ENCODE results near the gene AP2A1.

AP2A1 gene

DNA sequence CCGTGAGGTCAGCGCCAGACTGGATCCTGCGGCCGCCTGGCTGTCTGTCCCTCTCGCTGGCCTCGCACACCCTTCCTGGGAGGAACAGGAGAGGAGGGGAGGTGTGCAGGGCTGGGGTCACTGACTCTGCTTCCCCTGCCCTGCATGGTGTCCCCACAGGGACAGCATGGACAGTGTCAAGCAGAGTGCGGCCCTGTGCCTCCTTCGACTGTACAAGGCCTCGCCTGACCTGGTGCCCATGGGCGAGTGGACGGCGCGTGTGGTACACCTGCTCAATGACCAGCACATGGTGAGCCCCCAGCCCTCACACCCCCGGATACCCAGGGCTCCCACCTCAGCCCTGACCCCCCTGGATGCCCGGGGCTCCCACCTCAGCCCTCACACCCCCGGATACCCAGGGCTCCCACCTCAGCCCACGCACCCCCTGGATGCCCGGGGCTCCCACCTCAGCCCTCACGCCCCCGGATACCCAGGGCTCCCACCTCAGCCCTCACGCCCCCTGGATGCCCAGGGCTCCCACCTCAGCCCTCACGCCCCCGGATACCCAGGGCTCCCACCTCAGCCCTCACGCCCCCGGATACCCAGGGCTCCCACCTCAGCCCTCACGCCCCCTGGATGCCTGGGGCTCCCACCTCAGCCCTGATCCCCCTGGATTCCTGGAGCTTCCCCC, 25.1 kb downstream of the AP2A1 start:
- no peak overlapping the region for H3K4me3 ChIP-seq (ENCODE audit: low read depth, low read length)
- TF ChIP-seq, protein P1, sequence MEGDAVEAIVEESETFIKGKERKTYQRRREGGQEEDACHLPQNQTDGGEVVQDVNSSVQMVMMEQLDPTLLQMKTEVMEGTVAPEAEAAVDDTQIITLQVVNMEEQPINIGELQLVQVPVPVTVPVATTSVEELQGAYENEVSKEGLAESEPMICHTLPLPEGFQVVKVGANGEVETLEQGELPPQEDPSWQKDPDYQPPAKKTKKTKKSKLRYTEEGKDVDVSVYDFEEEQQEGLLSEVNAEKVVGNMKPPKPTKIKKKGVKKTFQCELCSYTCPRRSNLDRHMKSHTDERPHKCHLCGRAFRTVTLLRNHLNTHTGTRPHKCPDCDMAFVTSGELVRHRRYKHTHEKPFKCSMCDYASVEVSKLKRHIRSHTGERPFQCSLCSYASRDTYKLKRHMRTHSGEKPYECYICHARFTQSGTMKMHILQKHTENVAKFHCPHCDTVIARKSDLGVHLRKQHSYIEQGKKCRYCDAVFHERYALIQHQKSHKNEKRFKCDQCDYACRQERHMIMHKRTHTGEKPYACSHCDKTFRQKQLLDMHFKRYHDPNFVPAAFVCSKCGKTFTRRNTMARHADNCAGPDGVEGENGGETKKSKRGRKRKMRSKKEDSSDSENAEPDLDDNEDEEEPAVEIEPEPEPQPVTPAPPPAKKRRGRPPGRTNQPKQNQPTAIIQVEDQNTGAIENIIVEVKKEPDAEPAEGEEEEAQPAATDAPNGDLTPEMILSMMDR (IDR thresholded peaks at IDR 0.05; ENCODE audit: control insufficient read depth, extremely low read depth, insufficient read depth) = no peak
- no peak for DNase-seq (ENCODE audit: low read depth)

DNA sequence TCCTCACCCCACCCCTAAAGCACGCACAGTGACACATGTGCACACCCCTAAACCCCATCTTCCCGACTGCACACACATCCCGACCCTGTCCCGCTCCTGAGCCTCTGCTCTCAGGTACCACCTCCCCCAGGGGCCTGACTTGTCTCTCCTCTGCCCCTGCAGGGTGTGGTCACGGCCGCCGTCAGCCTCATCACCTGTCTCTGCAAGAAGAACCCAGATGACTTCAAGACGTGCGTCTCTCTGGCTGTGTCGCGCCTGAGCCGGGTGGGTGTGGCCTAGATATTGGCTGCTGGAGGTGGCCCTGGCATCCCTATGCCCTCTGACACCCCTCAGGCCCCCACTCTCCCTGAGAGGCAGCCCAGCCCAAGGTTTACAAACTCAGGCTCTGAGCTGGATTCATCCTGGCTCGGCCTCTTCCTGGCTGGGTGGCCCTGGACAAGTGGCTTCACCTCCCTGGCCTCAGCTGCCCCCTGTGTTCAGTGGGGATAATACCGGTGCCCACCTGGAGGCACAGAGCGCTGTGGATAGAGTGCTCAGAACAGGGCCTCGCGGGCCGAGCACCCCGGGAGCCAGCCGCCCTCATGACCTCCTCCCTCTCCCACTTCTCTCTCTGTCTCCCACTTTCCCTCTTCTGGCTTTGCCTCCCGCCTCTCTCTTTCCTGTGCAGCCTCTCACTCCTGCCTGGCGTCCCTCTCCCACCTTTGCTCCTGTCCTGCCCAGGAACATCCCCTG, 26.2 kb downstream of the AP2A1 start:
- DNase-seq (ENCODE audit: low read depth) = no peak
- TF ChIP-seq, protein P1 (IDR thresholded peaks at IDR 0.05; ENCODE audit: control insufficient read depth, extremely low read depth, insufficient read depth) = no peak
- H3K4me3 ChIP-seq (ENCODE audit: low read depth, low read length) = no peak overlapping the region

DNA sequence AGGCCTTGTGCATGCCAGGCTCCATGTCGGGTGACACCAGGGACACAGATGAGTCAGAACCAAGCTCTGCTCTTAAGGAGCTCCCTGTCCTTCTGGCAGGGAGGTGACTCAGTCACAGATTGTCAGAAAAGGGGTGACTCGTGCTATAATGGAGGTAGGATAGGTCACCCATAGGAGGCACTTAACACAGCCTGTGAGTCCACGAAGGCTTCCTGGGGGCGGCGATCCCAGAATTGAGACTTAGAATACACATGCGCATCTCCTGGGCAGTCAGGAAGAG, 26.7 kb downstream of the AP2A1 start:
- TF ChIP-seq, protein P1 (IDR thresholded peaks at IDR 0.05; ENCODE audit: control insufficient read depth, extremely low read depth, insufficient read depth) = no peak
- no peak for DNase-seq (ENCODE audit: low read depth)
- no peak overlapping the region for H3K4me3 ChIP-seq (ENCODE audit: low read depth, low read length)

DNA sequence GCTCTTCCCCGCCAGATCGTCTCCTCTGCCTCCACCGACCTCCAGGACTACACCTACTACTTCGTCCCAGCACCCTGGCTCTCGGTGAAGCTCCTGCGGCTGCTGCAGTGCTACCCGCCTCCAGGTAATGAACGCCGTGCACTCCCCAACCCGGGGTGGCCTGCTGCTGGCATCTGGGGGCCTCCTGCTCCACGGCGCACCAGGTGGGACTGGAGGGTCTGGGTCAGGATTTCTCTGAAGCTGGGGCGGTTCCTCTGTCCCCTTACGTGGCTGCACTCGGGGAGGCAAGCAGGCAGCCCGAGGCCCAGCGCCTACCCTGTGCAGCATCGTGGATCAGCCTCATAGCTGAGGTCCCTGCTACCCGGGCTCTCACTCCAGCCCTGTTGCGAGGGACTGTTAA, 28.8 kb downstream of the AP2A1 start:
- TF ChIP-seq, protein P1 (IDR thresholded peaks at IDR 0.05; ENCODE audit: control insufficient read depth, extremely low read depth, insufficient read depth) = no peak
- no peak for DNase-seq (ENCODE audit: low read depth)
- H3K4me3 ChIP-seq (ENCODE audit: low read depth, low read length) = no peak overlapping the region

DNA sequence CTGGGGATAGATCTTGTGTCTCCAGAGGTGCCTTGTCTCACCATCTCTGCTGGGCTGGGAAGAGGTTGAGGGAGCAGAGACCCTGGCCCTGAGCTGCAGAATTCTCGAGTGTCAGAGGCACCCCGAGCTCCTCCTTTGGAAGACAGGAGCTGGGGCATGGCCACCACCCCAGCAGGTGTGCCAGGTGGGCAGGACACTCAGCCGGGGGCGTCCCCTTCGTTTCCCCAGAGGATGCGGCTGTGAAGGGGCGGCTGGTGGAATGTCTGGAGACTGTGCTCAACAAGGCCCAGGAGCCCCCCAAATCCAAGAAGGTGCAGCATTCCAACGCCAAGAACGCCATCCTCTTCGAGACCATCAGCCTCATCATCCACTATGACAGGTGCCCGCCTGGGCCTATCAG, 31.8 kb downstream of the AP2A1 start:
- DNase-seq (ENCODE audit: low read depth) = no peak
- no peak overlapping the region for H3K4me3 ChIP-seq (ENCODE audit: low read depth, low read length)
- TF ChIP-seq, protein P1 (IDR thresholded peaks at IDR 0.05; ENCODE audit: control insufficient read depth, extremely low read depth, insufficient read depth) = no peak

DNA sequence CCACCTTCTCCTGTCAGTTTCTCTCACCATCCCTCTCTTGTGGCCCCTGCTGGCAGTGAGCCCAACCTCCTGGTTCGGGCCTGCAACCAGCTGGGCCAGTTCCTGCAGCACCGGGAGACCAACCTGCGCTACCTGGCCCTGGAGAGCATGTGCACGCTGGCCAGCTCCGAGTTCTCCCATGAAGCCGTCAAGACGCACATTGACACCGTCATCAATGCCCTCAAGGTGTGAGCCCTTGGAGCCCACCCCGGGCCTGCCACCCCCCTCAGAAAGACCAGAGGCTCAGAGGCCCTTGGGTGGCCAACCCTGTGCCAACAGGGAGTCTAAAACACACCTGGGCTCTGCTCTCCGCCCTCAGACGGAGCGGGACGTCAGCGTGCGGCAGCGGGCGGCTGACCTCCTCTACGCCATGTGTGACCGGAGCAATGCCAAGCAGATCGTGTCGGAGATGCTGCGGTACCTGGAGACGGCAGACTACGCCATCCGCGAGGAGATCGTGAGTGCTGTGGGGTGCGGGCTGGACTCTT, 32.5 kb downstream of the AP2A1 start:
- DNase-seq (ENCODE audit: low read depth) = no peak
- no peak overlapping the region for H3K4me3 ChIP-seq (ENCODE audit: low read depth, low read length)
- TF ChIP-seq, protein P1 (IDR thresholded peaks at IDR 0.05; ENCODE audit: control insufficient read depth, extremely low read depth, insufficient read depth) = no peak
